Liver (tissue), 9 donors: ENCODE results near the gene ACOT7. TPM values are rescaled to one million over a fixed set of nuclear protein-coding genes. Genes with fewer than 3 reads are reported as not detected.

Experiments
- DNase-seq: peaks from one replicate; pipeline ENCODE4 v3.0.0-alpha.2; 2017; ENCODE audit warnings: low spot score
- H3K27ac ChIP-seq, 2 donors: one replicate each; pipeline ENCODE4 v1.7.0; 2013; ENCODE audit warnings: inconsistent platforms in 2 of 2, low read length in 2 of 2, control low read depth in 1 of 2, low read depth in 1 of 2, mild to moderate bottlenecking in 1 of 2
- H3K27me3 ChIP-seq, 4 donors: one replicate each; pipeline versions ENCODE4 v1.6.1 to v1.7.0; 2013; ENCODE audit warnings: low read length in 3 of 4, inconsistent platforms in 1 of 4, mild to moderate bottlenecking in 1 of 4, moderate library complexity in 1 of 4; ENCODE audit not compliant: control insufficient read depth in 4 of 4, insufficient read depth in 4 of 4
- H3K36me3 ChIP-seq, 4 donors: one replicate each; pipeline versions ENCODE4 v1.6.1 to v1.7.0; 2013; ENCODE audit warnings: low read length in 3 of 4, mild to moderate bottlenecking in 3 of 4, low read depth in 1 of 4, moderate library complexity in 1 of 4; ENCODE audit not compliant: control insufficient read depth in 4 of 4, insufficient read depth in 3 of 4
- H3K4me1 ChIP-seq, 4 donors: one replicate each; pipeline versions ENCODE4 v1.6.1 to v1.7.0; 2013; ENCODE audit warnings: low read length in 3 of 4, mild to moderate bottlenecking in 3 of 4, moderate library complexity in 1 of 4; ENCODE audit not compliant: control insufficient read depth in 4 of 4, insufficient read depth in 4 of 4
- H3K4me3 ChIP-seq, 3 donors: one replicate each; pipeline versions ENCODE4 v1.6.1 to v1.7.0; 2013; ENCODE audit warnings: low read length in 3 of 3, control low read depth in 1 of 3, low read depth in 1 of 3, mild to moderate bottlenecking in 1 of 3
- H3K9ac ChIP-seq, 2 donors: one replicate each; pipeline ENCODE4 v1.7.0; 2013; ENCODE audit warnings: low read length in 2 of 2, mild to moderate bottlenecking in 2 of 2, moderate library complexity in 2 of 2, control low read depth in 1 of 2, low read depth in 1 of 2
- H3K9me3 ChIP-seq, 4 donors: one replicate each; pipeline versions ENCODE4 v1.6.1 to v1.7.0; 2013; ENCODE audit warnings: low read length in 3 of 4; ENCODE audit not compliant: control insufficient read depth in 4 of 4
- CTCF ChIP-seq: fragments of 150-350 bp; IDR thresholded peaks from 2 replicates; pipeline ENCODE4 v1.5.1; 2017; ENCODE audit warnings: improper control_type of control experiment, low read depth, low read length; ENCODE audit not compliant: missing input control
- FOXA1 ChIP-seq: IDR thresholded peaks from 2 replicates; pipeline ENCODE4 v1.6.1; 2016; ENCODE audit warnings: antibody characterized with exemption
- FOXA2 ChIP-seq: IDR thresholded peaks from 2 replicates; pipeline ENCODE4 v1.6.1; 2016; ENCODE audit warnings: antibody characterized with exemption
- GABPA ChIP-seq, 2 donors: IDR thresholded peaks in 1 of 2; conservative IDR thresholded peaks in 1 of 2; 2 replicates each; pipeline ENCODE4 v1.6.1; 2016; ENCODE audit warnings: antibody characterized with exemption in 2 of 2, mild to moderate bottlenecking in 1 of 2, moderate library complexity in 1 of 2
- HNF4A ChIP-seq, 2 donors: conservative IDR thresholded peaks; 2 replicates each; pipeline ENCODE4 v1.6.1; 2016; ENCODE audit warnings: antibody characterized with exemption in 2 of 2, mild to moderate bottlenecking in 2 of 2
- HNF4G ChIP-seq: IDR thresholded peaks from 2 replicates; pipeline ENCODE4 v1.6.1; 2016; ENCODE audit warnings: antibody characterized with exemption
- JUND ChIP-seq, 2 donors: IDR thresholded peaks; 2 replicates each; pipeline ENCODE4 v1.6.1; 2016; ENCODE audit warnings: antibody characterized with exemption in 2 of 2
- NR2F2 ChIP-seq: IDR thresholded peaks from 2 replicates; pipeline ENCODE4 v1.6.1; 2016; ENCODE audit warnings: antibody characterized with exemption
- RAD21 ChIP-seq, 2 donors: IDR thresholded peaks; 2 replicates each; pipeline ENCODE4 v1.6.1; 2016; ENCODE audit warnings: antibody characterized with exemption in 2 of 2, mild to moderate bottlenecking in 2 of 2
- RXRA ChIP-seq, 2 donors: IDR thresholded peaks; 2 replicates each; pipeline ENCODE4 v1.6.1; 2017 to 2018; ENCODE audit warnings: antibody characterized with exemption in 2 of 2, mild to moderate bottlenecking in 1 of 2
- SP1 ChIP-seq: IDR thresholded peaks from 2 replicates; pipeline ENCODE4 v1.6.1; 2018; ENCODE audit warnings: antibody characterized with exemption, mild to moderate bottlenecking
- YY1 ChIP-seq: IDR thresholded peaks from 2 replicates; pipeline ENCODE4 v1.6.1; 2016; ENCODE audit warnings: antibody characterized with exemption, mild to moderate bottlenecking
- WGBS: extraction: QIAGEN DNeasy Blood & Tissue Kit; methylation state at CpG from one replicate; pipeline ENCODE4 v1.1.7; 2013; 5-methylcytosine and 5-hydroxymethylcytosine counted together
- polyA plus RNA-seq, 2 donors: library from polyadenylated mRNA; stranded (reverse) in 1 of 2; unstranded in 1 of 2; fragments of 200-250 nt in 1 of 2; fragments of >200 nt in 1 of 2; fragmentation: Nextera tagmentation in 1 of 2; extraction: Ambion mirVana in 1 of 2; gene quantifications; one replicate each; pipeline versions ENCODE4 v1.2.1 to v1.2.3, GENCODE V29; 2013 to 2015
- total RNA-seq, 2 donors: library from RNA; depleted of rRNA; stranded (reverse); fragments of >200 nt; gene quantifications; one replicate each; pipeline ENCODE4 v1.2.3, GENCODE V29; 2014
- TF ChIP-seq, protein P1 (sequence below): IDR thresholded peaks from 2 replicates; pipeline ENCODE4 v1.6.1; 2016; ENCODE audit warnings: antibody characterized with exemption, mild to moderate bottlenecking
- TF ChIP-seq, protein P2 (sequence below): IDR thresholded peaks from 2 replicates; pipeline ENCODE4 v1.6.1; 2016; ENCODE audit warnings: antibody characterized with exemption
- TF ChIP-seq, protein P3 (sequence below): IDR thresholded peaks from 2 replicates; pipeline ENCODE4 v1.6.1; 2016; ENCODE audit warnings: antibody characterized with exemption
- TF ChIP-seq, protein P4 (sequence below): IDR thresholded peaks from 2 replicates; pipeline ENCODE4 v1.6.1; 2016; ENCODE audit warnings: antibody characterized with exemption
- donor health status: healthy.
- donor health status: healthy.
- donor health status: healthy.
- donor health status: healthy.
- donor health status: healthy.

Gene ACOT7
- total and polyA plus RNA-seq, 4 donors, result 8.7 to 14.4 (median 10.4) TPM

DNA sequence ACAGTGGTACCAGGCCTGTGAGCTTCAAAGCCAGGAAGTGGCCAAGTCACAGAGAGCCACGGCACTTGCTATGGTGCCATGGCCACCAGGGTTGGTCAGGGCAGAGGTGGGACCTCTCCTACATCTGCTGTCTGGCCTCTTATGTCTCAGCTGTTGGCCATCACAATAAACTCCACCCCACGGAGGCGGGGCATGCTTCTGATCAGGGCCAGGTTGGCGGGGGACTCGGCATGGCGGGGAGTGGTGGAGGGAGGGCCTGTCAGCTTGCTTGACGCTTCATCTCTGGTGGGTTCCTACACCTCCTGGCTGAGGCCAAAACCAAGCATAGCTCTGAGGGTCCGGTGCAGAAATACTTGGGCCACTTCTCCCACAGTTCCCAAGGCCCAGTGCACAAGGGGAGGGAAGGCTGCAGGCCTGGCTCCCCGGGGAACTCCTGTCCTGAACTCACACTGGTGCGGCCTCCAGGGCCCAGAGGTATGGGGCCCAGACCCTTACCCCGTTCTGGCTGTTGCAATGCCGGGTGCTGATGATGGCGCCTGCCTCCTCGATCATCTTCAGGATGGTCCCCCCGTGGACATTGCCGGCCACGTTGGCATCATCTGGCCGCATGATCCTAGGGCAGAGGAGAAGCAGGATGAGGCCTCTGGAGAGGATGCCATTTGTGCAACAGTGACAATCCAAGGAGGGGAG, 44.2 kb downstream of the ACOT7 start:
- Histone ChIP-seq H3K9me3 (no peaks in the 10 kb centered on the region), H3K36me3 (no peaks in the 10 kb centered on the region), H3K9ac (no peak overlapping the region), H3K27me3 (no peaks in the 10 kb centered on the region), H3K4me3 (no peak overlapping the region), H3K27ac (no peak overlapping the region), H3K4me1 (peaks cover 14 to 56% (median 45%) of the 10 kb centered on the region in 4 donors)
- 90% methylated on average over 18 of the region's 18 CpGs for WGBS
- TF ChIP-seq JUND (IDR thresholded peaks at IDR 0.05) (no peak), NR2F2 (no peak), SP1 (no peak), CTCF (no peak), RAD21 (IDR thresholded peaks at IDR 0.05) (no peak), HNF4G (no peak), FOXA1 (no peak), HNF4A (conservative IDR thresholded peaks at IDR 0.05) (no peak), YY1 (no peak), GABPA (IDR thresholded peaks at IDR 0.05 in 1 of 2, conservative IDR thresholded peaks at IDR 0.05 in 1 of 2) (no peak), RXRA (IDR thresholded peaks at IDR 0.05) (no peak), FOXA2 (no peak)
- TF ChIP-seq, protein P1, sequence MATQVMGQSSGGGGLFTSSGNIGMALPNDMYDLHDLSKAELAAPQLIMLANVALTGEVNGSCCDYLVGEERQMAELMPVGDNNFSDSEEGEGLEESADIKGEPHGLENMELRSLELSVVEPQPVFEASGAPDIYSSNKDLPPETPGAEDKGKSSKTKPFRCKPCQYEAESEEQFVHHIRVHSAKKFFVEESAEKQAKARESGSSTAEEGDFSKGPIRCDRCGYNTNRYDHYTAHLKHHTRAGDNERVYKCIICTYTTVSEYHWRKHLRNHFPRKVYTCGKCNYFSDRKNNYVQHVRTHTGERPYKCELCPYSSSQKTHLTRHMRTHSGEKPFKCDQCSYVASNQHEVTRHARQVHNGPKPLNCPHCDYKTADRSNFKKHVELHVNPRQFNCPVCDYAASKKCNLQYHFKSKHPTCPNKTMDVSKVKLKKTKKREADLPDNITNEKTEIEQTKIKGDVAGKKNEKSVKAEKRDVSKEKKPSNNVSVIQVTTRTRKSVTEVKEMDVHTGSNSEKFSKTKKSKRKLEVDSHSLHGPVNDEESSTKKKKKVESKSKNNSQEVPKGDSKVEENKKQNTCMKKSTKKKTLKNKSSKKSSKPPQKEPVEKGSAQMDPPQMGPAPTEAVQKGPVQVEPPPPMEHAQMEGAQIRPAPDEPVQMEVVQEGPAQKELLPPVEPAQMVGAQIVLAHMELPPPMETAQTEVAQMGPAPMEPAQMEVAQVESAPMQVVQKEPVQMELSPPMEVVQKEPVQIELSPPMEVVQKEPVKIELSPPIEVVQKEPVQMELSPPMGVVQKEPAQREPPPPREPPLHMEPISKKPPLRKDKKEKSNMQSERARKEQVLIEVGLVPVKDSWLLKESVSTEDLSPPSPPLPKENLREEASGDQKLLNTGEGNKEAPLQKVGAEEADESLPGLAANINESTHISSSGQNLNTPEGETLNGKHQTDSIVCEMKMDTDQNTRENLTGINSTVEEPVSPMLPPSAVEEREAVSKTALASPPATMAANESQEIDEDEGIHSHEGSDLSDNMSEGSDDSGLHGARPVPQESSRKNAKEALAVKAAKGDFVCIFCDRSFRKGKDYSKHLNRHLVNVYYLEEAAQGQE, result no peak
- TF ChIP-seq, protein P2, sequence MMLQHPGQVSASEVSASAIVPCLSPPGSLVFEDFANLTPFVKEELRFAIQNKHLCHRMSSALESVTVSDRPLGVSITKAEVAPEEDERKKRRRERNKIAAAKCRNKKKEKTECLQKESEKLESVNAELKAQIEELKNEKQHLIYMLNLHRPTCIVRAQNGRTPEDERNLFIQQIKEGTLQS, result no peak
- TF ChIP-seq, protein P3, sequence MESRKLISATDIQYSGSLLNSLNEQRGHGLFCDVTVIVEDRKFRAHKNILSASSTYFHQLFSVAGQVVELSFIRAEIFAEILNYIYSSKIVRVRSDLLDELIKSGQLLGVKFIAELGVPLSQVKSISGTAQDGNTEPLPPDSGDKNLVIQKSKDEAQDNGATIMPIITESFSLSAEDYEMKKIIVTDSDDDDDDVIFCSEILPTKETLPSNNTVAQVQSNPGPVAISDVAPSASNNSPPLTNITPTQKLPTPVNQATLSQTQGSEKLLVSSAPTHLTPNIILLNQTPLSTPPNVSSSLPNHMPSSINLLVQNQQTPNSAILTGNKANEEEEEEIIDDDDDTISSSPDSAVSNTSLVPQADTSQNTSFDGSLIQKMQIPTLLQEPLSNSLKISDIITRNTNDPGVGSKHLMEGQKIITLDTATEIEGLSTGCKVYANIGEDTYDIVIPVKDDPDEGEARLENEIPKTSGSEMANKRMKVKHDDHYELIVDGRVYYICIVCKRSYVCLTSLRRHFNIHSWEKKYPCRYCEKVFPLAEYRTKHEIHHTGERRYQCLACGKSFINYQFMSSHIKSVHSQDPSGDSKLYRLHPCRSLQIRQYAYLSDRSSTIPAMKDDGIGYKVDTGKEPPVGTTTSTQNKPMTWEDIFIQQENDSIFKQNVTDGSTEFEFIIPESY, result no peak
- TF ChIP-seq, protein P4, sequence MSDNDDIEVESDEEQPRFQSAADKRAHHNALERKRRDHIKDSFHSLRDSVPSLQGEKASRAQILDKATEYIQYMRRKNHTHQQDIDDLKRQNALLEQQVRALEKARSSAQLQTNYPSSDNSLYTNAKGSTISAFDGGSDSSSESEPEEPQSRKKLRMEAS, result no peak
- no peak for DNase-seq
